HepG2 (cell line): ENCODE results near the gene AQP7.

Experiments
- KLF13 ChIP-seq: sonication (generic); formaldehyde crosslinking; IDR thresholded peaks from 2 replicates; pipeline ENCODE4 v1.4.0; 2020; ENCODE audit warnings: mild to moderate bottlenecking, missing genetic modification reagents
- MZF1 ChIP-seq: sonication (generic); formaldehyde crosslinking; IDR thresholded peaks from 2 replicates; pipeline ENCODE4 v1.8.1; 2023; ENCODE audit warnings: mild to moderate bottlenecking, missing genetic modification reagents, borderline replicate concordance
- RFX1 ChIP-seq: fragments of 450-650 bp; IDR thresholded peaks from 2 replicates; pipeline ENCODE4 v1.6.1; 2017
- TAF1 ChIP-seq: sonication (generic); formaldehyde crosslinking; IDR thresholded peaks from 2 replicates; pipeline ENCODE4 v1.4.0; 2020; ENCODE audit warnings: missing genetic modification reagents

DNA sequence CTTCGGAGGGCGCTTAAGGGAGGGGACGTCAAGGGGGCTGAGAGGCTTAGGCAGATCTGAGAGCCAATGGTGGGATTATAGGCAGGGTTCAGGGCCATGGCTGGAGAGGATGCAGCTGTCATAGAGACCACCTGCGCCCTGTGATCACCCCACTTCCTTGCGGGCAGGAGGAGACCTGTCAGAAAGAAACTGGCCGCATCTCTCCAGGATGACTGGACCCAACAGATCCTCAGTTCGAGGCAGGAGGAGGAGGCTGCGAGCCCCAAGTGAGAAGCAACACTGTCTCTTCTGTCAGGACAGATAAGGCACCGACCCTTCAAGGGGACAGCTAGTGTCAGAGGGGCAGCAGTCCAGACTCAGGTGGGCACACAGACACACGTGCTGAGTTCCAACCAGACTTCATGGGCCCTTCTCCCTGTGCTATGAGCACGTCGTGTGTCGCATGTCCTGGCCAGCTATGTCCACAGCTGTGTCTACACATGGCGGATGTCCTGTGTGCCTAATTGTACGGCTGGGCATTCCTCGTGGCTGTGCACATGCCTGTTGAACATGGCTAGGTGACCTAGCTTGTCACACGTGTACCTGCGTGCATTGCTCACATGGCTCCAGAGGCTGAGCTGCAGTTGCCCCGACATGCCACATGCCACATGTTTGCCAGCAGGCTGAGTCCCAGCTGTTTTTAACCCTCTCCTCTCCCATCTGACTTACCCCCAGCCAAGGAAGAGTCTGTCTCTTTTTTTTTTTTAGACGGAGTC is 45.6 kb upstream of the AQP7 start:
- no peak for TF ChIP-seq TAF1 (CRISPR knock-in tag)
- TF ChIP-seq RFX1 = no peak
- TF ChIP-seq KLF13 (CRISPR knock-in tag) = no peak
- no peak for TF ChIP-seq MZF1 (CRISPR knock-in tag)
